HepG2 (cell line): ENCODE results near the gene FANCF. TPM values are rescaled to one million over a fixed set of nuclear protein-coding genes. Genes with fewer than 3 reads are reported as not detected.

ENCODE experiments used
- CEBPG ChIP-seq: IDR thresholded peaks from 2 replicates; pipeline ENCODE4 v1.6.1; 2016
- GLI4 ChIP-seq: sonication (generic); formaldehyde crosslinking; IDR thresholded peaks from 2 replicates; pipeline ENCODE4 v1.5.1; 2020; ENCODE audit warnings: missing genetic modification reagents, mild to moderate bottlenecking, moderate library complexity, borderline replicate concordance
- HNF4A ChIP-seq: sonication (generic); formaldehyde crosslinking; IDR thresholded peaks from 2 replicates; pipeline ENCODE4 v1.4.0; 2020; ENCODE audit warnings: missing genetic modification reagents
- KLF16 ChIP-seq, 2 experiments: sonication (generic) in 1 of 2; formaldehyde crosslinking in 1 of 2; IDR thresholded peaks; 2 replicates each; pipeline versions ENCODE4 v1.6.1 to v1.8.0; 2016 to 2023; ENCODE audit warnings: missing genetic modification reagents in 2 of 2, missing compliant biosample characterization in 1 of 2
- NR2F6 ChIP-seq, 2 experiments: IDR thresholded peaks; 2 replicates each; pipeline ENCODE4 v1.6.1; 2016; ENCODE audit warnings: antibody characterized with exemption in 1 of 2, mild to moderate bottlenecking in 1 of 2
- PAX8 ChIP-seq: sonication (generic); formaldehyde crosslinking; IDR thresholded peaks from 2 replicates; pipeline ENCODE4 v1.8.0; 2022; ENCODE audit warnings: mild to moderate bottlenecking, missing genetic modification reagents, borderline replicate concordance
- TCF7 ChIP-seq: sonication (generic); IDR thresholded peaks from 2 replicates; pipeline ENCODE4 v1.6.1; 2016; ENCODE audit warnings: antibody characterized with exemption, low read depth
- TMF1 ChIP-seq: sonication (generic); formaldehyde crosslinking; IDR thresholded peaks from 2 replicates; pipeline ENCODE4 v1.8.1; 2022; ENCODE audit warnings: low read depth, missing genetic modification reagents
- XRCC5 ChIP-seq: fragments of 200-400 bp; formaldehyde crosslinking; optimal IDR thresholded peaks from 2 replicates; pipeline ENCODE3; 2017; ENCODE audit warnings: mild to moderate bottlenecking, low read length
- ZBTB38 ChIP-seq: sonication (generic); formaldehyde crosslinking; IDR thresholded peaks from 2 replicates; pipeline ENCODE4 v1.5.1; 2020; ENCODE audit warnings: mild to moderate bottlenecking, missing genetic modification reagents
- ZBTB42 ChIP-seq: sonication (generic); formaldehyde crosslinking; IDR thresholded peaks from 2 replicates; pipeline ENCODE4 v1.5.0; 2020; ENCODE audit warnings: mild to moderate bottlenecking, missing genetic modification reagents
- ZNF331 ChIP-seq: sonication (generic); formaldehyde crosslinking; IDR thresholded peaks from 2 replicates; pipeline ENCODE4 v1.4.0; 2020; ENCODE audit warnings: missing genetic modification reagents
- ZNF652 ChIP-seq: IDR thresholded peaks from 2 replicates; pipeline ENCODE4 v1.6.1; 2016; ENCODE audit warnings: low read depth, borderline replicate concordance
- ZNF788 ChIP-seq: sonication (generic); formaldehyde crosslinking; IDR thresholded peaks from 2 replicates; pipeline ENCODE4 v1.5.0; 2020; ENCODE audit warnings: mild to moderate bottlenecking, missing genetic modification reagents, borderline replicate concordance
- ZNF878 ChIP-seq: sonication (generic); formaldehyde crosslinking; IDR thresholded peaks from 2 replicates; pipeline ENCODE4 v1.8.1; 2023; ENCODE audit warnings: mild to moderate bottlenecking, missing genetic modification reagents, moderate library complexity
- polyA plus RNA-seq, 8 experiments: library from polyadenylated mRNA; depleted of rRNA in 3 of 8; stranded (reverse) in 7 of 8; unstranded in 1 of 8; fragments of >200 nt; fragmentation: Illumina TruSeq in 4 of 8; extraction: Trizol in 4 of 8; gene quantifications; 2 replicates each; pipeline versions ENCODE4 v1.2.1 to v1.2.3, GENCODE V29; 2011 to 2016; ENCODE audit warnings: low read depth in 4 of 8, missing spikeins in 1 of 8, mixed read lengths in 1 of 8; ENCODE audit not compliant: insufficient read depth in 1 of 8
- total RNA-seq, 5 experiments: library from RNA; depleted of rRNA; stranded (reverse); fragments of >200 nt; fragmentation: Illumina TruSeq; extraction: Trizol; gene quantifications; 2 replicates each; pipeline ENCODE4 v1.2.3, GENCODE V29; 2016; ENCODE audit warnings: low read depth in 1 of 5
- TF ChIP-seq, protein P1 (sequence below): sonication (generic); formaldehyde crosslinking; IDR thresholded peaks from 2 replicates; pipeline ENCODE4 v1.4.0; 2020; ENCODE audit warnings: missing genetic modification reagents, borderline replicate concordance
- TF ChIP-seq, protein P2 (sequence below): sonication (generic); formaldehyde crosslinking; IDR thresholded peaks from 2 replicates; pipeline ENCODE4 v1.4.0; 2020; ENCODE audit warnings: mild to moderate bottlenecking, missing genetic modification reagents
- TF ChIP-seq, protein P3 (sequence below): sonication (generic); formaldehyde crosslinking; IDR thresholded peaks from 2 replicates; pipeline ENCODE4 v1.4.0; 2020; ENCODE audit warnings: missing genetic modification reagents, mild to moderate bottlenecking, borderline replicate concordance
- TF ChIP-seq, protein P4 (sequence below): sonication (generic); formaldehyde crosslinking; IDR thresholded peaks from 2 replicates; pipeline ENCODE4 v1.8.1; 2023; ENCODE audit warnings: missing genetic modification reagents, mild to moderate bottlenecking, borderline replicate concordance
- TF ChIP-seq, protein P5 (sequence below): sonication (generic); formaldehyde crosslinking; IDR thresholded peaks from 2 replicates; pipeline ENCODE4 v1.5.0; 2020; ENCODE audit warnings: mild to moderate bottlenecking, missing genetic modification reagents, moderate library complexity

Gene FANCF
- total and polyA plus RNA-seq, 2 of the 13 experiments (the other 11 are each of a cell fraction or from before 2014, with no cell fraction given): 2.5 to 9.7 TPM

DNA sequence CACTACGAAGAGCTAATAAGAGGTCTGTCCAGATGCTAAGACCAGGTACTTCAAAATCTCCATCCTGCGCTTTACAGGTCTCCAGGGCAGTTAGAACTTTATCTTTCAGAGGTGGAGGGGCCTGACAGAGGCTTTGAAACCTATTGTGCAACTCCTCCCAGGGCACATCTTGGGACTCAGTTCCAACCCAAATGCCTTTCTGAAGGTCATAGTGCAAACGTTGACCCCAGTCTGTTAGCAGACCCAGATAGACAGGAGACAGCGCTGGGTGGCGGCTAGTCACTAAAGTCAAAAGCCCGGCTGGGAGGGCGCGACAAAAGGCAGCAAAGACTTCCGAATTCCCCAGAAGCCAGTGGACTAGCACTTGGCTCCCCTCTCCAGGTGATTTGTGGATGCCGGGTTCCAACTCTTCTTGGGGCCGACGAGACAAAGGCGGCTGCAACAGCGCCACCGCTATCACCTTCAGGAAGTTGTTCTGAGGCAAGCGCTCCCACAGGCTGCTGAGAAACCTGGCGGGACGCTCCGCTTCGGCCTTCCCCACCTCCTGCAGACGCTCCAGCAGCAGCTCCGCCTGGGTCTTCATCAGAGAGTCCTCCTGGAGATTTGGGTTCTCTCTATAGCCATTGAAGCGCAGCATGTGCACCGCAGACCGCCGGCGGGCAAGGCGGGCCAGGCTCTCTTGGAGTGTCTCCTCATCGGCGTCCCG, 728 bp downstream of the FANCF start (continued):
- TF ChIP-seq, protein P1, sequence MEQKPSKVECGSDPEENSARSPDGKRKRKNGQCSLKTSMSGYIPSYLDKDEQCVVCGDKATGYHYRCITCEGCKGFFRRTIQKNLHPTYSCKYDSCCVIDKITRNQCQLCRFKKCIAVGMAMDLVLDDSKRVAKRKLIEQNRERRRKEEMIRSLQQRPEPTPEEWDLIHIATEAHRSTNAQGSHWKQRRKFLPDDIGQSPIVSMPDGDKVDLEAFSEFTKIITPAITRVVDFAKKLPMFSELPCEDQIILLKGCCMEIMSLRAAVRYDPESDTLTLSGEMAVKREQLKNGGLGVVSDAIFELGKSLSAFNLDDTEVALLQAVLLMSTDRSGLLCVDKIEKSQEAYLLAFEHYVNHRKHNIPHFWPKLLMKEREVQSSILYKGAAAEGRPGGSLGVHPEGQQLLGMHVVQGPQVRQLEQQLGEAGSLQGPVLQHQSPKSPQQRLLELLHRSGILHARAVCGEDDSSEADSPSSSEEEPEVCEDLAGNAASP (CRISPR knock-in tag): peak; percentile 26; the same call in 1 of the 2 replicates
- TF ChIP-seq ZBTB38 (CRISPR knock-in tag): no peak
- TF ChIP-seq GLI4 (CRISPR knock-in tag): peak; percentile 67; the same call in 1 of the 2 replicates
- TF ChIP-seq KLF16 (CRISPR knock-in tag; IDR thresholded peaks at IDR 0.05): 0 out of 4 replicates have a peak, but pooled peaks of 1 of the 2 experiments have one; percentile 10
- 0 out of 2 replicates have a peak, but pooled peaks have one; percentile 43 for TF ChIP-seq ZBTB42 (CRISPR knock-in tag)
- TF ChIP-seq HNF4A (CRISPR knock-in tag): peak; percentile 49; the same call in 1 of the 2 replicates
- peak; percentile 67 for TF ChIP-seq XRCC5
- peak; percentile 81; the same call in 1 of the 2 replicates for TF ChIP-seq PAX8 (CRISPR knock-in tag)
- TF ChIP-seq TMF1 (CRISPR knock-in tag): peak; percentile 64; the same call in 1 of the 2 replicates
- no peak for TF ChIP-seq ZNF652 (CRISPR knock-in tag)
- TF ChIP-seq, protein P2, sequence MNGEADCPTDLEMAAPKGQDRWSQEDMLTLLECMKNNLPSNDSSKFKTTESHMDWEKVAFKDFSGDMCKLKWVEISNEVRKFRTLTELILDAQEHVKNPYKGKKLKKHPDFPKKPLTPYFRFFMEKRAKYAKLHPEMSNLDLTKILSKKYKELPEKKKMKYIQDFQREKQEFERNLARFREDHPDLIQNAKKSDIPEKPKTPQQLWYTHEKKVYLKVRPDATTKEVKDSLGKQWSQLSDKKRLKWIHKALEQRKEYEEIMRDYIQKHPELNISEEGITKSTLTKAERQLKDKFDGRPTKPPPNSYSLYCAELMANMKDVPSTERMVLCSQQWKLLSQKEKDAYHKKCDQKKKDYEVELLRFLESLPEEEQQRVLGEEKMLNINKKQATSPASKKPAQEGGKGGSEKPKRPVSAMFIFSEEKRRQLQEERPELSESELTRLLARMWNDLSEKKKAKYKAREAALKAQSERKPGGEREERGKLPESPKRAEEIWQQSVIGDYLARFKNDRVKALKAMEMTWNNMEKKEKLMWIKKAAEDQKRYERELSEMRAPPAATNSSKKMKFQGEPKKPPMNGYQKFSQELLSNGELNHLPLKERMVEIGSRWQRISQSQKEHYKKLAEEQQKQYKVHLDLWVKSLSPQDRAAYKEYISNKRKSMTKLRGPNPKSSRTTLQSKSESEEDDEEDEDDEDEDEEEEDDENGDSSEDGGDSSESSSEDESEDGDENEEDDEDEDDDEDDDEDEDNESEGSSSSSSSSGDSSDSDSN: peak; percentile 76
- TF ChIP-seq NR2F6 (IDR thresholded peaks at IDR 0.05): peak; percentile 54
- no peak for TF ChIP-seq NR2F6 (CRISPR knock-in tag; IDR thresholded peaks at IDR 0.05)
- 0 out of 2 replicates have a peak, but pooled peaks have one; percentile 2 for TF ChIP-seq ZNF331
- TF ChIP-seq, protein P3, sequence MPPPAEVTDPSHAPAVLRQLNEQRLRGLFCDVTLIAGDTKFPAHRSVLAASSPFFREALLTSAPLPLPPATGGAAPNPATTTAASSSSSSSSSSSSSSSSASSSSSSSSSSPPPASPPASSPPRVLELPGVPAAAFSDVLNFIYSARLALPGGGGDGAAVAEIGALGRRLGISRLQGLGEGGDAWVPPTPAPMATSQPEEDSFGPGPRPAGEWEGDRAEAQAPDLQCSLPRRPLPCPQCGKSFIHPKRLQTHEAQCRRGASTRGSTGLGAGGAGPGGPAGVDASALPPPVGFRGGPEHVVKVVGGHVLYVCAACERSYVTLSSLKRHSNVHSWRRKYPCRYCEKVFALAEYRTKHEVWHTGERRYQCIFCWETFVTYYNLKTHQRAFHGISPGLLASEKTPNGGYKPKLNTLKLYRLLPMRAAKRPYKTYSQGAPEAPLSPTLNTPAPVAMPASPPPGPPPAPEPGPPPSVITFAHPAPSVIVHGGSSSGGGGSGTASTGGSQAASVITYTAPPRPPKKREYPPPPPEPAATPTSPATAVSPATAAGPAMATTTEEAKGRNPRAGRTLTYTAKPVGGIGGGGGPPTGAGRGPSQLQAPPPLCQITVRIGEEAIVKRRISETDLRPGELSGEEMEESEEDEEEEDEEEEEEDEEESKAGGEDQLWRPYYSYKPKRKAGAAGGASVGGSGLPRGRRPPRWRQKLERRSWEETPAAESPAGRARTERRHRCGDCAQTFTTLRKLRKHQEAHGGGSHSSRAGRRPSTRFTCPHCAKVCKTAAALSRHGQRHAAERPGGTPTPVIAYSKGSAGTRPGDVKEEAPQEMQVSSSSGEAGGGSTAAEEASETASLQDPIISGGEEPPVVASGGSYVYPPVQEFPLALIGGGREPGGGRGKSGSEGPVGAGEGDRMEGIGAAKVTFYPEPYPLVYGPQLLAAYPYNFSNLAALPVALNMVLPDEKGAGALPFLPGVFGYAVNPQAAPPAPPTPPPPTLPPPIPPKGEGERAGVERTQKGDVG: peak; percentile 76; the same call in 1 of the 2 replicates
- TF ChIP-seq ZNF878 (CRISPR knock-in tag): 0 out of 2 replicates have a peak, but pooled peaks have one; percentile 35
- no peak for TF ChIP-seq TCF7
- TF ChIP-seq, protein P4, sequence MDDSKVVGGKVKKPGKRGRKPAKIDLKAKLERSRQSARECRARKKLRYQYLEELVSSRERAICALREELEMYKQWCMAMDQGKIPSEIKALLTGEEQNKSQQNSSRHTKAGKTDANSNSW: no peak
- peak; percentile 89 for TF ChIP-seq CEBPG
- TF ChIP-seq, protein P5, sequence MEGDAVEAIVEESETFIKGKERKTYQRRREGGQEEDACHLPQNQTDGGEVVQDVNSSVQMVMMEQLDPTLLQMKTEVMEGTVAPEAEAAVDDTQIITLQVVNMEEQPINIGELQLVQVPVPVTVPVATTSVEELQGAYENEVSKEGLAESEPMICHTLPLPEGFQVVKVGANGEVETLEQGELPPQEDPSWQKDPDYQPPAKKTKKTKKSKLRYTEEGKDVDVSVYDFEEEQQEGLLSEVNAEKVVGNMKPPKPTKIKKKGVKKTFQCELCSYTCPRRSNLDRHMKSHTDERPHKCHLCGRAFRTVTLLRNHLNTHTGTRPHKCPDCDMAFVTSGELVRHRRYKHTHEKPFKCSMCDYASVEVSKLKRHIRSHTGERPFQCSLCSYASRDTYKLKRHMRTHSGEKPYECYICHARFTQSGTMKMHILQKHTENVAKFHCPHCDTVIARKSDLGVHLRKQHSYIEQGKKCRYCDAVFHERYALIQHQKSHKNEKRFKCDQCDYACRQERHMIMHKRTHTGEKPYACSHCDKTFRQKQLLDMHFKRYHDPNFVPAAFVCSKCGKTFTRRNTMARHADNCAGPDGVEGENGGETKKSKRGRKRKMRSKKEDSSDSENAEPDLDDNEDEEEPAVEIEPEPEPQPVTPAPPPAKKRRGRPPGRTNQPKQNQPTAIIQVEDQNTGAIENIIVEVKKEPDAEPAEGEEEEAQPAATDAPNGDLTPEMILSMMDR: peak; percentile 75
- TF ChIP-seq ZNF788 (CRISPR knock-in tag): no peak; the same call in 1 of the 2 replicates
